A673 (cell line): ENCODE results near the gene CRIP1. TPM values are rescaled to one million over a fixed set of nuclear protein-coding genes. Genes with fewer than 3 reads are reported as not detected.

Experiments
- BruUV-seq: library from RNA; stranded (reverse); fragments of 400-500 nt; replicated peaks from 2 replicates; lab custom pipeline; 2021; lab: Mats Ljungman, UMichigan
- CTCF ChIA-PET: fragments of 300-600 bp; sonication (Branson Sonifier 250); formaldehyde crosslinking; loops from one replicate; lab custom pipeline; 2022; ENCODE audit warnings: antibody characterized with exemption; lab: Charles Lee
- POLR2A ChIA-PET: fragments of 300-600 bp; sonication (Branson Sonifier 250); formaldehyde crosslinking; loops from one replicate; lab custom pipeline; 2022; ENCODE audit warnings: antibody characterized with exemption; ENCODE audit not compliant: low non-redundant PET; lab: Charles Lee
- DNase-seq: peaks from one replicate; pipeline ENCODE4 v3.0.0-alpha.2; 2015; ENCODE audit warnings: low spot score
- H3K27ac ChIP-seq: fragments of 200-600 bp; sonication (generic); 2 replicates; pipeline ENCODE4 v1.5.1; 2016; ENCODE audit warnings: mixed run types, low read depth, mild to moderate bottlenecking, mixed read lengths, antibody characterized with exemption, low read length; ENCODE audit not compliant: poor library complexity, severe bottlenecking
- H3K27me3 ChIP-seq: fragments of 200-600 bp; sonication (generic); replicated peaks from 2 replicates; pipeline ENCODE4 v1.6.1; 2017; ENCODE audit warnings: mixed run types, low read depth, mild to moderate bottlenecking, mixed read lengths, antibody characterized with exemption, low read length; ENCODE audit not compliant: insufficient read depth, poor library complexity
- H3K36me3 ChIP-seq: fragments of 200-600 bp; sonication (generic); 2 replicates; pipeline ENCODE4 v1.6.1; 2016; ENCODE audit warnings: mixed run types, mild to moderate bottlenecking, mixed read lengths, antibody characterized with exemption, low read length; ENCODE audit not compliant: insufficient read depth, poor library complexity, severe bottlenecking
- H3K4me1 ChIP-seq: fragments of 200-600 bp; sonication (generic); 2 replicates; pipeline ENCODE4 v1.6.1; 2017; ENCODE audit warnings: mixed run types, mild to moderate bottlenecking, mixed read lengths, antibody characterized with exemption, low read length; ENCODE audit not compliant: insufficient read depth, poor library complexity, severe bottlenecking
- H3K4me3 ChIP-seq: fragments of 200-600 bp; sonication (generic); 2 replicates; pipeline ENCODE4 v1.5.1; 2016; ENCODE audit warnings: low read depth, mixed run types, mild to moderate bottlenecking, mixed read lengths, low read length; ENCODE audit not compliant: poor library complexity, severe bottlenecking
- H3K9me3 ChIP-seq: fragments of 200-600 bp; sonication (generic); 2 replicates; pipeline ENCODE4 v1.6.1; 2016; ENCODE audit warnings: mixed run types, low read depth, mild to moderate bottlenecking, mixed read lengths, antibody characterized with exemption, low read length; ENCODE audit not compliant: poor library complexity, severe bottlenecking
- EZH2 ChIP-seq: fragments of 200-600 bp; sonication (generic); IDR thresholded peaks from 2 replicates; pipeline ENCODE4 v1.6.1; 2017; ENCODE audit warnings: borderline replicate concordance, low read depth, mild to moderate bottlenecking, mixed read lengths, antibody characterized with exemption, low read length; ENCODE audit not compliant: poor library complexity, severe bottlenecking
- intact Hi-C: fragments of 100-400 bp; cut with micrococcal nuclease; formaldehyde crosslinking; loops from one replicate; pipeline ENCODE4 v1.10.0; 2022; ENCODE audit not compliant: unreplicated experiment
- total RNA-seq: library from RNA; stranded (reverse); gene quantifications from 2 replicates; pipeline ENCODE4 v1.2.3, GENCODE V29; 2021
- TF ChIP-seq, protein P1 (sequence below): fragments of 300-800, 200-600 bp; sonication (generic); conservative IDR thresholded peaks from 2 replicates; pipeline ENCODE4 v1.5.1; 2017; ENCODE audit warnings: low read depth, mild to moderate bottlenecking, antibody characterized with exemption, low read length, moderate library complexity, mixed read lengths

CRIP1 gene
- total RNA-seq, 1 experiment from 2014 or later: 47.7 TPM

DNA sequence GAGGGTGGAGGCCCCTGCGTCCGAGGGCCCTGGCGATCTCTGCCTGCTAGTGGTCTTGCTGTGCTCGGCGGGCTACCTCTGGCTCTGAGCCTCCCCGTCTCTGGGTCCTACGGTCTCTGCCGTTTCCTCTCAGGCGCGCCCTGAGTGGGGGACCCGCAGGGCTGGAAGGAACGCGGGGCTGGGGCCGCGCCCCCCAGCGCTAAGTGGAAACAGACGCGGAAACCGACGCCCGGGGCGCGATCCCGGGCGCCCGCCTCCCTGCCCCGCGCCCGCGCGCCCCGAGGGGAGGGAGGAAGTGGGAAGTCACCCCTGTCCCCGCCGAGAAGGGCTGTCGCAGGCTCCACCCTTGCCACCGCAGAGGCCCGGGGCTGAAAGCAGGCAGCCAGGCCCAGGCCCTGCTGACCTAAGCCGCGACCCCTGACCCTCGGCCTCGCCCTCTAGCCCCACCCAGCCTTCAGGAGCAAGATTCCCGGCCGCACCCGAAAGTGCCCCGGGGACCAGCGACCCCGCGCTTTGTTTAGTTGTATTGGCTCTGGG, 831 bp downstream of the CRIP1 start:
- Histone ChIP-seq H3K4me3 (peak overlapping the region; percentile 58), H3K27ac (peak overlapping the region; percentile 50), H3K36me3 (no peaks in the 10 kb centered on the region), H3K4me1 (peaks cover 25% of the 10 kb centered on the region), H3K9me3 (no peaks in the 10 kb centered on the region), H3K27me3 (no peaks in the 10 kb centered on the region)
- TF ChIP-seq, protein P1, sequence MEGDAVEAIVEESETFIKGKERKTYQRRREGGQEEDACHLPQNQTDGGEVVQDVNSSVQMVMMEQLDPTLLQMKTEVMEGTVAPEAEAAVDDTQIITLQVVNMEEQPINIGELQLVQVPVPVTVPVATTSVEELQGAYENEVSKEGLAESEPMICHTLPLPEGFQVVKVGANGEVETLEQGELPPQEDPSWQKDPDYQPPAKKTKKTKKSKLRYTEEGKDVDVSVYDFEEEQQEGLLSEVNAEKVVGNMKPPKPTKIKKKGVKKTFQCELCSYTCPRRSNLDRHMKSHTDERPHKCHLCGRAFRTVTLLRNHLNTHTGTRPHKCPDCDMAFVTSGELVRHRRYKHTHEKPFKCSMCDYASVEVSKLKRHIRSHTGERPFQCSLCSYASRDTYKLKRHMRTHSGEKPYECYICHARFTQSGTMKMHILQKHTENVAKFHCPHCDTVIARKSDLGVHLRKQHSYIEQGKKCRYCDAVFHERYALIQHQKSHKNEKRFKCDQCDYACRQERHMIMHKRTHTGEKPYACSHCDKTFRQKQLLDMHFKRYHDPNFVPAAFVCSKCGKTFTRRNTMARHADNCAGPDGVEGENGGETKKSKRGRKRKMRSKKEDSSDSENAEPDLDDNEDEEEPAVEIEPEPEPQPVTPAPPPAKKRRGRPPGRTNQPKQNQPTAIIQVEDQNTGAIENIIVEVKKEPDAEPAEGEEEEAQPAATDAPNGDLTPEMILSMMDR: no peak
- TF ChIP-seq EZH2: no peak
- intact Hi-C loops: no loop called here
- CTCF ChIA-PET: no interaction called here
- DNase-seq: no peak
- no TSS peak for BruUV-seq
- POLR2A ChIA-PET: no interaction called here

DNA sequence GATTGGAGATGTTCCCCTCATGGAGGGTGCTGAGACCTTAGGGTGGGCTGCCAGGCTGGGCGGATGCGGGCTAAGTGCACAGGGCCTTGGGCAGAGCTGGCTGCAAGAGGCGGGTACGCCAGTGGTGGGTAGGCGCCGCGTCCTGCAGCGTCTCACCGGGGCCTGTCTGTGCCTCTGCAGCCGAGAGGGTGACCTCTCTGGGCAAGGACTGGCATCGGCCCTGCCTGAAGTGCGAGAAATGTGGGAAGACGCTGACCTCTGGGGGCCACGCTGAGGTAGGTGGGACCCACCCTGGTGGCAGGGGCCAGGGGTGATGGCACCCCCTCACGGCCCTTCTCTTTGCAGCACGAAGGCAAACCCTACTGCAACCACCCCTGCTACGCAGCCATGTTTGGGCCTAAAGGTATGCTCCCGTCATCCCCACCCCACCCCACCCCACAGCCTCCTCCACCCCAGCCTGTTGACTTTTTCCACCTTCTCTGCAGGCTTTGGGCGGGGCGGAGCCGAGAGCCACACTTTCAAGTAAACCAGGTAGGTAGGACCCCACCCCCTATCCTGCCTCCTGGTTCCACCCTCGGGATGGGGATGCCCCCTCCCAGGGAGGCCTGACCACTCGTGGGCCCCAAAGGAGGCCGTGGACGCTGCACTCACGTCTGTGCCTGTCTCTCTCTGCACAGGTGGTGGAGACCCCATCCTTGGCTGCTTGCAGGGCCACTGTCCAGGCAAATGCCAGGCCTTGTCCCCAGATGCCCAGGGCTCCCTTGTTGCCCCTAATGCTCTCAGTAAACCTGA, 1.5 kb downstream of the CRIP1 start:
- BruUV-seq: no TSS peak
- TF ChIP-seq, protein P1: no peak
- no peak for TF ChIP-seq EZH2
- POLR2A ChIA-PET: no interaction called here
- H3K9me3 ChIP-seq: no peaks in the 10 kb centered on the region
- H3K27ac ChIP-seq: peak overlapping the region; percentile 92
- no peaks in the 10 kb centered on the region for H3K27me3 ChIP-seq
- H3K4me1 ChIP-seq: peaks cover 22% of the 10 kb centered on the region
- intact Hi-C loops: loop anchor here (2.0 kb wide), 1 partner anchor 39 kb away; no protein-coding TSS in a partner anchor
- H3K36me3 ChIP-seq: no peaks in the 10 kb centered on the region
- peak overlapping the region; percentile 58 for H3K4me3 ChIP-seq
- CTCF ChIA-PET: interaction anchor here (2.5 kb wide), 1 partner anchor 118 kb away, joined by 34 read pairs; no protein-coding TSS in a partner anchor
- DNase-seq: no peak

DNA sequence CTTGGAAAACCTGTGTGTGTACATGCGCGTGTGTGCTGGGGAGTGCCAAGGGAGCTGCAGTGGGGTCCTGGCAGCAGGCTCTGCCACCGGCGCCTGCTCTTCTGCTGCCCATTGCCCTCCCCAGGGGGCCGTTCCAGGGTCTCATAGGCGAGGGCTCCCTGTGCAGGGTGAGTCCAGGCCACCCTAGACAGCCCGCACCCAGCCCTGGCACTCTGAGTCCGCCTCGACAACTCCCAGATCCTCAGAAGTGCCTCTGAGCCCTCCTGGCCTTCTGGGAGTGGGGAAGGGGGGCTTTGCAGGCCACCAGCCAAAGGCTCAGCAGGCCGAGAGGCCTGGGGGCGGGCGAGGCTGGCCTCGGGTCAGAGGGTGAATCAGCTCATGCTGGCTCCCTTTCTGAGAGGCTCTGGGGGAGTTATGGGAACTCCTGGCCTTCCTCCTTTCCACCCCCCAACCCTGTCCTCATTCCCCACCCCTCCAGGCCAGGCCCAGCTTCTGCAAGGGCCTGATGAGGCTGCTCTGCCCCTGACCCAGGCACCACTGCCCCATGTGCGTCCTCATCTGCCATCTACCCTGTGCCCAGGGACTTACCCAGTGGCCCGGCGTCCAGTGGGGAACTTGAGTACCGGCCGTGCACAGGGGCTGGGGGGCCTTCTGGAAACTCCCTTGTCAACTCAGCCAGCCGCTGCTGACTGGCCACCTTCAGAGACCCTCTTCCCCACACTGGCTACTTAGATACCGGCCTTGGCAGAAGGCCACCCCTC, 2.3 kb downstream of the CRIP1 start:
- BruUV-seq: no TSS peak
- Histone ChIP-seq H3K27ac (peak overlapping the region; percentile 92), H3K4me3 (peak overlapping the region; percentile 83)

More for the DNA sequence above, 2.3 kb downstream of the CRIP1 start:
- Histone ChIP-seq H3K4me1 (peaks cover 22% of the 10 kb centered on the region), H3K9me3 (no peaks in the 10 kb centered on the region), H3K36me3 (no peaks in the 10 kb centered on the region), H3K27me3 (no peaks in the 10 kb centered on the region)
- intact Hi-C loops: loop anchor here (1.0 to 2.0 kb wide), 2 partner anchors 40 to 118 kb away; no protein-coding TSS in a partner anchor
- DNase-seq: no peak
- POLR2A ChIA-PET: no interaction called here
- CTCF ChIA-PET: interaction anchor here (0.7 to 2.8 kb wide), 6 partner anchors 8 to 137 kb away, joined by 3 to 38 read pairs (median 10); no protein-coding TSS in a partner anchor
- TF ChIP-seq, protein P1: no peak
- no peak for TF ChIP-seq EZH2
